A673 (cell line): ENCODE results near the gene LARGE1.

ENCODE experiments used
- EZH2 ChIP-seq: fragments of 200-600 bp; sonication (generic); IDR thresholded peaks from 2 replicates; pipeline ENCODE4 v1.6.1; 2017; ENCODE audit warnings: borderline replicate concordance, low read depth, mild to moderate bottlenecking, mixed read lengths, antibody characterized with exemption, low read length; ENCODE audit not compliant: poor library complexity, severe bottlenecking
- TF ChIP-seq, protein P1 (sequence below): fragments of 300-800, 200-600 bp; sonication (generic); conservative IDR thresholded peaks from 2 replicates; pipeline ENCODE4 v1.5.1; 2017; ENCODE audit warnings: low read depth, mild to moderate bottlenecking, antibody characterized with exemption, low read length, moderate library complexity, mixed read lengths

DNA sequence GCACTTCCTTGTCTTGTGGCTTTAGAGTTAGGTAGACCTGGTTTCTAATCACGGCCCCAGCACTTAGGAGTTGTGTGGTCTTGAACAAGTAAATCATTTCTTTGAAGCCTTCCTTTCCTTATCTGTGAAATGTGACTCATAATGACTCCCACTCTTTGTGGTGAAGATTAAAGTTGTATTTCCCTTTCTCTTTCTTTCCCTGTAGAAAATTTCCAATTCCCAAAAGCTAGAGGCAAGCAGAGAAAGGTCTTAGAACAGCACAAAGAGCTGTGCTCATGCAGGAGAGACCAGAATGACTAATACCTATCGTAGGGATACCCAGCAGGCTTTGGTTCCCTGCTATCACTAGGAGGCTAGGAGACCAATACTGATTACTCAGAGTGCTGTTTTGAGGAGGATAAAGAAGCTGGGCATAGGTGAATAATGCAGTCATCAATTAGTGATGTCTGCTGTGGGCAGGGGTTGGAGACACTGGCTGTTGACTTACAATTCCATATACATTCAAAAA, 591.4 kb downstream of the LARGE1 start:
- TF ChIP-seq, protein P1, sequence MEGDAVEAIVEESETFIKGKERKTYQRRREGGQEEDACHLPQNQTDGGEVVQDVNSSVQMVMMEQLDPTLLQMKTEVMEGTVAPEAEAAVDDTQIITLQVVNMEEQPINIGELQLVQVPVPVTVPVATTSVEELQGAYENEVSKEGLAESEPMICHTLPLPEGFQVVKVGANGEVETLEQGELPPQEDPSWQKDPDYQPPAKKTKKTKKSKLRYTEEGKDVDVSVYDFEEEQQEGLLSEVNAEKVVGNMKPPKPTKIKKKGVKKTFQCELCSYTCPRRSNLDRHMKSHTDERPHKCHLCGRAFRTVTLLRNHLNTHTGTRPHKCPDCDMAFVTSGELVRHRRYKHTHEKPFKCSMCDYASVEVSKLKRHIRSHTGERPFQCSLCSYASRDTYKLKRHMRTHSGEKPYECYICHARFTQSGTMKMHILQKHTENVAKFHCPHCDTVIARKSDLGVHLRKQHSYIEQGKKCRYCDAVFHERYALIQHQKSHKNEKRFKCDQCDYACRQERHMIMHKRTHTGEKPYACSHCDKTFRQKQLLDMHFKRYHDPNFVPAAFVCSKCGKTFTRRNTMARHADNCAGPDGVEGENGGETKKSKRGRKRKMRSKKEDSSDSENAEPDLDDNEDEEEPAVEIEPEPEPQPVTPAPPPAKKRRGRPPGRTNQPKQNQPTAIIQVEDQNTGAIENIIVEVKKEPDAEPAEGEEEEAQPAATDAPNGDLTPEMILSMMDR: no peak
- TF ChIP-seq EZH2: no peak
